ENCODE data around the gene KDSR.

KDSR gene

DNA sequence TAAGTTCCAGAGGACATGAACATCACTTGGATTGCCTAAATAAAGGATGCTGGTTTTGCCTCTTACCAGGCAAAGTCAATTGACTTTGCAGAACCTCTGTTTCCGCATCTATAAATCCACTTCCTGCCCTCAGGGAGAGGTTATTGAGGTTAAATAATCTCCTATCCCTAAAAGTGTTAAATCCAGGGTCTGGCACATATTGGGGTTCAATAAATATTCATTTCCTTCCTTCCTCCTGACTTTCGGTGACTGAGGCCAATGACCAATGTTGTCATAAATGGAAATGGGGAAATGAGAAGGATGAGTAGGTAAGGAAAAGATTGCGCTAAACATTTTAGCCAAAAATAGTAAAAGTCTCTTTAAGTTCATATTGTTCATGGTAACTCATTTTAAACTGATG is 63.5 kb downstream of the KDSR start:
- no peak for DNase-seq

DNA sequence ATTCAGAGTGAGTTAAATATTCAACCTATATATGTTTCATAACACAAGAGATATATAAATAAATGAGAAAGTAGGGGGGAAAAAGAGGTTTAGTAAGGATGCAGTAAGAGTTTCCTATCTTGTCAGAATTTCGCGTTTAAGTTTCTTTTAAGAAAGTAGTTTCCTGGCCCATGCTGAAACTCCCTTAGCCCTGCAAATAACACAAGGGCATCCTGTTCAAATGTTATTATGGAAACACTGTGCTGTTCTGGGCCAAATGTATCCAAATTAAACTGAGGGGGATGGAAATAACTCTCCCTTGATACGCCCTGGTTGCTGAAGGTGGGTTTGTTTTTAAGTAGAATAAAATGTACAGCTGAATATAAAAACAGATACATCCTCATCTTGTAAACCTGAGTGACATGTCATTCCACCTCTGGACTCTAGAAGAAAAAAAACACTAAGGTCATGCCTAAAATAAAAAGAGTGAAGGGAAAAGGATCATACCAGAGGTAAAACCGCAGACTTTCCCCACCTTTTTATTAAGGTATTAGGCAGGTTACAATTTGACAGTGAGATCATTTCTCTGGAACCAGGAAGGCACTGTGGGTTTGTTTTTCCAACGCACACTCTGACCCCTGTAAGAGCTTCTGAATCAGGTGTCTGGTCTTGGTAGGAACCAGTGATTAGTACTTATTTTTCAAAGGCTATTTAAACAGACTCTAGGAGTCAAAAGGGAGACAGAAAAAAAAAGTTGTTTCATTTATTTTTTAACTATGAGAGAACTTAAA is 64.2 kb downstream of the KDSR start:
- DNase-seq = no peak

DNA sequence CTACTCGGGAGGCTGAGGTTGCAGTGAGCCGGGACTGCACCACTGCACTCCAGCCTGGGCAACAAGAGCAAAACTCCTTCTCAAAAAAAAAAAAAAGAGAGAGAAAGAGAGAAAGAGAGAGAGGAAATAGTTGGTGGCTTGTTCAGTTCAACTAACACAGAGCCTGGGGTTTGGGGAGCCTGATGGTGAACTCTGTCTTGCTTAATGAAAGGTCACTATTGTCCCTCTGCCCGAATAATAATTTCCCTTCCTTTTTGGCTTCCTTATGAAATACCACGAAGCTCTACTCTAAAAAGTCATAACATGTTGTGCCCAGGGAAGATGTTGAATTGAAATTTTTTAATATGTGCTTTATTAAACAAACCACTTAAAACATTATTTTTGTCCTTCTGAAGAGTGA is 64.8 kb downstream of the KDSR start:
- no peak for DNase-seq

DNA sequence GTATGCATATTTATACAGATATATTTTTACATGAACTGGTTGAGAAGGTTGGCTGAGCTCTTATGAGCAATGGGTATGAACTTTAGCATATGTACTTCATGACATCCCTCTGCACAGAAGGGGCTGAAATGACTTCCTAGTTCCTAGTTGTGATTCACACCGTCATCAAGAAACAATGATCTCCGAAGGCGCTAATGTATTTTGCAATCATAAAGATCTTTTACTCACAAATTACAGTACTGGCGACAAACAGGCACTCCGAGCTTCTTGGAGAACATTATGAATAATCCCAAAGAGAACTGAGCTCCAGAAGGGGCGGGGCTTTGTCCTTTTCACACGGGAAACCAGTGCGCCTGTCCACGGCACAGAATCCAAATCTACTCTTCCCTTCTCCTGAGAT is 65.6 kb downstream of the KDSR start:
- DNase-seq = no peak

DNA sequence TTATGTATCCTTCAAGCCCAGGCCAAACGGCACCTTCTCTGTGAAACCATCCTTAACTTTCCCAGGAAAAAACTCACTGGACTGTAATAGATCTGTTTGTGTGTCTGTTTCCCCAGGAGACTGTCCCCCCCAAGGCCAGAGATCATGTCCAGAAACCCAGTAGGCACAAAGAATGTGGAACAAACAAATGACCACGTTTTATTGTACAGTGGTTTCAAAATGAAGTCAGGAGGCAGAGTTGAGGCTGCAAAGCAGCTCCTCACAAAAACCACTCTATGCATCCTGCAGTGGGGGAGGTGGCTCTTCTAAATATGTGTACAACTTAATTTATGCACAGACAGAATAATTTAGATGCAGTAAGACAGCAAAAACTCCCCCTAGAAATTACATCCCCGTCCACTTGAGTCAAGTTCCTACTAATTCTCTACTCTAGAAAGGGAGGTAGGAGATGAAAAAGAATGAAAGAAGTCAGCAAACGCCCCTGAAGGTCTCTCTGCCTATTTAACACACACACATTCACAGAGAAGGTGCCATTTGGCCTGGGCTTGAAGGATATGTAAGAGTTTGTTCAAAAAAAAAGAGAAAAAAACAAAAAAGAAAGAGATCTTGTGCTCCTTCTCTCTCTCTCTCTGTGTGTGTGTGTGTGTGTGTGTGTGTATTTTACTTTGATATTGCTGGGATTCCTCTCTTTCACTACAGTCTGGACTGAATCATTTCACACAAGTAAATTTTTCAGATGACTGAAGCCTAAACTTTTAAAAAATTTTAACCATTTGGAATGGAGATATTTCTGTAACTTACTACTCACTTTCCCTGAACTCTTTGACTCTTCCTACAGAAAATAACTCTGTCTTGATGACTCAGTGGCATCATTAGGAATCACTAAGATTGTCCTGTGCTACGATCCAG is 66.9 kb downstream of the KDSR start:
- DNase-seq = peak in 2 of 6 experiments; percentile 1 to 16

DNA sequence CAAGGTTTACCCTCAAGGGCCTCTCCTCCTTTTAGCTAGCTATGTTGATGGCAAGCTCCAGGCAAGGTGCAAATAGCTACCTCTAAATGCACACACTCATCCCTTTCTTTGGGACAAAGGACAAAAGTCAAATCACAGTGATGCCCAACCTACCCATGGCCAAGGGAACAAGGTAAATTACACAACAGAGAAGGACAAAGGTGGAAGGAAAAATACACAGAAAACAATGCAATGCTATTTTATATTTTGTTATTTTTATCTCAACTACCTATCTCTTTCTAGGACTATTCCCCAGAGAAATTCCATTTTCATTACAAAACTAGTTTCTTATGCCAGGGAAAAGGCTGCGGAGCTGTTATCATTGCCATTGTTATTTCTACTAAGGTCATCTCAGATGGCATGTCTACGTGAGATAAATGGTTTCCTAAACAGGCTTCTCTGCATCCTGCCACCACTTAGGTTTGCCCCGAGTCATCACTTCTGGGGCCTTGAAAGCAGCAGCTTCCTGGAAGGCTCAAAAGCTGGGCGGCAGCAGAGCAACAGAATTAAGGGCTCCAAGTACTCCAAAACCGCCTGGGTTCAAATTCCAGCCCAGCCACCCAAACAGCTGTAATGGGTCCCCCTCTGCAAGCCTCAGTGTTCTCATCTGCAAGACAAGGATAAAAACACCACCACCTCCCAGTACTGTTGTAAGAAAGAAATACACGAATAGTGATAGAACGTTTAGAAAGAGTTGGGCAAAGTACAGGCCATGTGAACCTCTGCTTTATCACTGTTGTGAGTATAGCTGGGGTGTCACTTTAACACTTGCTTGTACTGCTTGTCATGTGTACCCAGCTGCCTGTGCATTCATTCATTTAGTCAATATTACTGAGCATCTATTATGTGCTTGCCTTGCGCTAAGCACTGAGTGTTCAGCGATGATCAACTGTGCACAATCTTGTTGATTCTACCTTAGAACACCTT is 68.3 kb downstream of the KDSR start:
- DNase-seq = peak in 3 of 6 experiments; percentile 2 to 25 (median 7)

DNA sequence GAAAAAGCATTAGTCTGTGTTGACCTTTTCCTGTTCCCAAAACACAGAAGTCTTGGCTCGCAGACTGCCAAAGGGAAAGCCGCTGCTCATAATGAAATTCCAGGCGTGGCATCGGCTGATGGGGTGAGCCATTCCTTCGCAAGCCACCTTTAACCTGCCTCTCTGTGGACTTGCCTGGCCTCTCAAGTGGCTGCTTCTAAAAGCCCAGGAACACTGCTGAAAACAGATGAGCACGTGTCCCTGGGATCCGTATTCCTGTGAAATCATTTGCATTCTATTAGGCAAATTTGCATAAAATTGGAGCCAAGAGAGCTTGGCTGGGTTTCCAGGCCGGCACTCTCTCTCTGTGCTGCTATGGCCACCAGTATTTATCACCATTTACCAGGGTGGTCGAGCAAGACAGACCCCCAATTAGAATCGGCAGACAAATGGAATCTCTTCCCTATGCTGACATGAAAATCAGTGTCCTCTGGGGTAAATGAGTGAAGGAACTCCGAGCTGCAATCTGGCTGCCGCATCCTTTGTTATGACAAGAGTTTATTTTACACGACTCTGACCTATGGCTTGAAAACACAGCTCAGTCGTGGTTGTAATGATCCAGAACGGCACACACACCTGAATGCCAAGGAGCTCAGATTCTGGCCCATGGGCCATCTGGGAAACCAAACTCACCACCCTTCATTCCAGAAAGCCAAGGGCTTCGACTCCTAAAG is 69.2 kb downstream of the KDSR start:
- DNase-seq = no peak

DNA sequence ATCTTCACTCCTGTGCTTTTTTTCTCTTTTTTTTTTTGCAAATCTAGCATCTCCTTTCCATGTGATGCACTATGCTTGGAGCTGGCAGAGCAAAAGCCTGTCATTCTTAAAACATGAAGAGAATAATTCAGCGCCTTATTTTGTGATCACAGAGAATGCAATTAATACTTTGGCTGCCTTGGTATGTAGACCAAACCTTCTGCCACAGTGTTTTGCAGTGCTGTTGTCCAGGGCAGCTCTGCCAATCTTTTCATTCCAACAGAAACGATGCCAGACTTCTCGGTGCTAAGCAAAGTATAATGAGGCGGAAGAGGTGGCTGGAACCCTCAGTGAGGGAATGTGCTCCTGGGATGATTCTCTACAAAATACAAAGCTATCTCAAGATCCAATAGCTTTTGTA is 73.1 kb downstream of the KDSR start:
- DNase-seq = no peak

DNA sequence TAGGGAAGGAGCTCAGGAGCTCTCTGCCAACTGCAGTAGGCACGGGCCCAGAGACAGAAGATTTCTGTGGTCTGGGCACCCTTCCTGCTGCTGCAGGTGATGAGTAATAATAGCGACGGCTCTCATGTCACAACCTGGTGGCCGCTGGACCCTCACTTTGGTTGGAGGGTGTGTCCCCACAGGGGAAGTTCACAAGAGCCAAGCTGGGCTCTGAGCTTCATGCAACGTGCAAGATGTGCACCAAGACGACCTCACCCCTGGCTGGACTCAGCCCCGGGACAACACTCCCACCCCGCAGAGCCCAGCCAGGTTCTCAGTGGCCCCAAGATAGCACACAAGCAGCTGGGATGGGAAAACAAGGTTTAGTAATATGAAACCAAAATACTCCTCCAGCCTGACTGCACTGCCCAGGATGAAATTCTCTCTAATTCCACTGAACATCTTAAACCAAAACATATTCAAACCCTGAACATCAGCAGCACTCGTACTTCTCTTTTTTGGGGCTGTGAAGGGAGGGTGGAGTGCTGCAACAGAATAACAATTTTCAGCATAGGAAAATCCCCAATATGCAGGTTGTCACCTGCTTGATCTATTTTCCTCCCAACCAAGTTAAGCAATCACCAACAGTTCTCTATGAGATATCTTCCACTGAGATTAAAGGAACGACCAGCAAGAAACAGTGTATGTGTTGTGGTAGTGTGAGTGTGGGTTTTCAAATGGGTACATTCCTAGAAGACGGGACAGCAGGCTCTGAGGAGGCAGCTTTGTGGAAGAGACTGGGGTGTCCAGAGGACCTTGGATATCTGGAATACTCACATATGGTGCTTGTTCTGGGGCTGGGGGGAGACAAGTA is 73.9 kb downstream of the KDSR start:
- DNase-seq = no peak

DNA sequence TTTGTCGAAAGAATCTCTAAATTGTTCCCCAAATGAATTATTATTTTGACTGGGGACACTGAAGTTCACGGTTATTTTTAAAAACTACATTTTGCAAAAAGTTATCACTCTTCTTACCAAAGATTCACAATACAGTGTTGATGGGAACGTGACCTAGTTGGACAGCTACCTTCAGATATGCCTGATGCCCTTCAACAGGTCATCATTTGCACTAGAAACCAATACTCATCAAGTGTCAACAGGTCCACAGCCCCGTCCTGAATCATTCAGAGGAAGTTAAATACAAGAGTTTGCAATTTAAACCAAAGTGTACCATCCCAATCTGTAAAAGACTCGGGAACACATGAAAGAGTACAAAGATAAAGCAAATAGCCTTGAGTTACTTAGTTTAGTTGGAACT is 75.7 kb downstream of the KDSR start:
- peak in 2 of 6 experiments; percentile 32 to 38 for DNase-seq

DNA sequence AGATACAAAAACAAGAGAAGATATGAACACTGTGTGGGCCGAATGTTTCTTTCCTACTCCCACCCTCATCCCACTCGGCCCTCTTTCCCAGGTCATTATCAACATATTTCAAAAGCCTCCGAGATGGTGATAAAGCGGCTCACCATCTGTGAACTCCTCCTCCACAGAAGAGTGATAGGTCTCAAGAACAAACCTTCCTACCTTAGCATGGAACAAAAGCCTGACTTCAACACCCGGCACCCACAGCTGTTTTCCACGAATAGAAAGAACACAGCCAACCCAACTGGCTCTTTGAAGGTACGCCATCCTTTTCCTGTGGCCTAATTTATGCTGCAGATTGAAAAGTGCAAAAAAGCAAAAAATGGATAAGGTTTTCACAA is 76.2 kb downstream of the KDSR start:
- DNase-seq = peak in 5 of 6 experiments; percentile 13 to 68 (median 52)

DNA sequence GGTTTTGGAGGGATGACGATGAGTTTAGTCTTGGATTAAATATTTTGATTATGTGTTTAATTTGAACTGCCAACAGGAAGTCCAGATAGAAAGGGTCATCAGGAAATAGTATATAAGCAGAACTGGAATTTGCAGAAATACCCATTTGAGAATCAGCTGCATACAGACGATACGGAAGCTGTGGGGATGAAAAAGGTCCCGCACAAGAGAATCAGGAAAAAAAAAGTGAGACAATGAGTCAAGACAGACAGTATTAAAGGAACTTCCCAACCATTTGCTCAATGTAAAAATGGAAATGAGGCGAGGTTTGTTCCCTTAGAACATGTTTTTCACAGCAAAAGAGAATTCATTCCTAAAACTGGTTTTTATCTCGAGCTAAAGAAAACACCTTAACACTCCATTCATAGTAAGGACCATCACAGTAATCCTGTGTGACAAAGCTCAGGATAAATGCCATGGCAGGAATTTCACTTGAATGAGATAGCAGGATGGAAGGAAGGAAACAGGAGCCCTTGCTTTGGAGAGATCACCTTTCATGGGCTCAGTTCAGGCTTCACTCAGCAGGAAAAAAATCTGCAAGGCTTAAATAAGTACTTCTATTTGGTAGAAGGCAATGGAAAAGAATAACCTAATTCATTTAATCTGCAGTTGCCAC is 76.7 kb downstream of the KDSR start:
- DNase-seq = no peak

DNA sequence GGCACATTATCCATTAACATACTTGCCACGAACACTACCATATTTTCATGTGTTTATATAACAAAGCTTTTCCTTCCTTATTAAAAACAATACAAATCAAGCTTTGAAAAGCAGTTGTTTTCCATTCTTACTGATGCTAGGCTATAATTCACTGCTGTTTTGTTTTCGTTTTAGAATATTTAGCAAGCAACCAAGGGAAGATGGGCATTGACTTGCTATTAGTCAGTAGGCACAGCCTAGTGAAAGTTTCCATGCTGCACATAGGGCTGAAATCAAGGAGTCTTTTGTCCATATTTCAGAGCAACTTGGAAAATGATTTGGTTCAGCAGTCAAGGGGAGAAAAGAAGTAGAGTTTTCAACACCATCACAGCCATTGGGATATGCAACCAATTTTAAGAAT is 78.7 kb downstream of the KDSR start:
- no peak for DNase-seq

DNA sequence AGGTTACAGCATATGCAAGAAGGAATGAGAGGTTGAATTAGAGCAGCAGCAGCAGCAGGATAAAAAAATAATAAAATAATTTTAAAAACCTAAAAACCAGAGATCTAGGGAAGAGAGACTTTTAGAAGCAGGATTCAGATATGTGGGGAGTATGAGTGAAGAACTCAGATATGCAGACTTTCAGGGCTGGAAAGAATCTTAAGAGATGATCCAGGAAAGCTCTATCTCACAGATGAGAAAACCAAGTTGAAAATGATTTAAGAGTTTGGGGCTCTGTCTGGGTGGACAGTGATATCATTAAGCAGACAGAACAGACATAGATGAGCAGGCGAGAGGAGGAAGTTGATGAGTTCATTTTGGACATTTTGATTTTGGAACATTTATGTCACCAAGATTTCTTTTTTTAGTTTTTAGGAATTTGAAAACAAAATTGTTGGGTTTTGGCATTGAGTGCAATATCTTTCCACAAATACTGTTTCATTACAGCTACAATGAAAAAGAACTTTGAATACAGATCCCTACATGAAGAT is 79.2 kb downstream of the KDSR start:
- no peak for DNase-seq

DNA sequence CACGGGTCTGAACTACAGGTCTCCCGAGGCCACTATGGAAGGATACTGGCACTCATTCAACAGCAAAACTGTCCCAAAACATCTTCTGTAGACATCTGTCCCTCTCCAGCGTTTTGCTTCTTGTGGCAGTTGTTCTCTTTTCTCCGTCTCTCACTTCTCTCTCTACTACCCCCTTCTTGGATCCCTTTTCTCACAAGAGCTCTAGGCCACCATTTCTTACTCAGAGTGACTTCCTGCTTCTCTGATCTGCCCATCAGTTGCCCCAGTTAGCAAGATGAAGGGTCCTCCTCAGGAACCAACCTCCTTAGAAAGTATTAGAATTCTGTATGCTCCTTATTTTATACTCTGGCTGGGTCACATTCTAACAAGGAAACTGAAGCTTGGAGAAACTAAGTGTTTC is 80.1 kb downstream of the KDSR start:
- DNase-seq = no peak

DNA sequence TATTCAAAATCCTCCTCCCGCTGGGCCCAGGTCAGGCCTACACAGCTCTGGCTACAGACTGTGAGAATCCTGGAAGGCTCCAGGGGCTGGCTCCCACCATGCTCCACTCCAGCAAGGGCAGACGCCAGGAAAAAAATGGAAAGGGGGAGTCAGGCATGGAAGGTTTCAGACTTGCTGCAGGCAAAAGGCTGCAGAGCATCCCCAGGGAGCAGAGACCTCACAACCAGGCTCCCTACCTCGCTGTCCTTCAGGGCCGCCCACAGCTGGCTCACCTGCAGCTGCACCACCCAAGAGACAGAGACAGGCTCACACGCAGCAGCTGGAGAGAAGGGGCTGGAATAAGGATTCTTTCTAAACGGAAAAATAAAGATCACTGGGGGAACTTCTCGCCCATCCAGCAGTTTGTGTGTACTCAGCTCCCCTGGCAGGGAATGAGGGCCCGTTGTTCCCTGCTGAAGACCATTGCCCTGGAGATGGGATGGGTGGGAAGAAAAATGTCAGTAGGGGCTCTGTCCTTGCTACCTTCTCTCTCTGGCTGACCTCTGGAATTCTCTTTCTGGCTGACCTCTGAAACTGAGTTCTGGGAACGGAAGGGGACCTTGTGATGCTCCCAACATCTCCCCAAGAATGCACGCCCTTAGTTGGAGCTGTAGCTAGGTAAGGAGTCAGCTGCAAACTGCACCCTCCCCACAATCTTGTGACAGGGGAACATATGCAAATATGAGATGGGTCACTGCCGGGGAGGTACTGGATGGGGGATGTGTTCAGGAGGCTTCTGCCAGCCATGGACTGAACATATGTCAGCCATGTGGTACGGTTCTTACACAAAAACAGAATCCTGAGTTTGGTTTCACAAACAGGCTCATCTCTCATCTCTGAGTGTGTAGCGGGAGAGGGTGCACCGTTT is 81.9 kb downstream of the KDSR start:
- no peak for DNase-seq

DNA sequence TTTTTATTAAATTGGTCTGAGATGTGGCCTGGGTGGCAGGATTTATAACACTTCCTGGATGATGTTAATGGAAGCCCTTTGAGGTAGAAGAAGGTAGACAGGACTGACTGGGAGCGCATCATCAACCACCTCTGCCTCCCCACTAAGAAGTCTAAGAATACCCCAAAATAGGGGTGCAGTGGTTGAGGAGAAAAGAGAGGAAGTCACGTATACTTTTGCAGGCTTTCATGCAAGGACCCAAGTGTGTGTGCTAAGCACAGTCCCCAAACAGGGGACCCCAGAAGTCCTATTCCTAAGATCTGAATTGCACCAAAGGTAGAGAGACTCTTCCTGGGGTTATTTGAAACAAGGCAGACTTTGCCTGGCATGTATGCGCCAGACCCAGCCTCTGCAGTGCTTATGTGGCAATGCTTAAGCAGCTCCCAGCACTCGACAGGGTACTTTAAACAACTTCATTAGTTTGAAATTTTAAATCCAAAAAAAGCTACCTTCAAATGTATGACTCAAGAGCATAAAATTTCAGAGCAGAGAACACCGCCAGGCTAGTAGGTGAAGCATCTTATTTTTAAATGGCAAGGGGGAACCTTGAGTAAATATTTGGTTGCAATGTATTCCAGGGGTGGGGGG is 82.7 kb downstream of the KDSR start:
- no peak for DNase-seq

DNA sequence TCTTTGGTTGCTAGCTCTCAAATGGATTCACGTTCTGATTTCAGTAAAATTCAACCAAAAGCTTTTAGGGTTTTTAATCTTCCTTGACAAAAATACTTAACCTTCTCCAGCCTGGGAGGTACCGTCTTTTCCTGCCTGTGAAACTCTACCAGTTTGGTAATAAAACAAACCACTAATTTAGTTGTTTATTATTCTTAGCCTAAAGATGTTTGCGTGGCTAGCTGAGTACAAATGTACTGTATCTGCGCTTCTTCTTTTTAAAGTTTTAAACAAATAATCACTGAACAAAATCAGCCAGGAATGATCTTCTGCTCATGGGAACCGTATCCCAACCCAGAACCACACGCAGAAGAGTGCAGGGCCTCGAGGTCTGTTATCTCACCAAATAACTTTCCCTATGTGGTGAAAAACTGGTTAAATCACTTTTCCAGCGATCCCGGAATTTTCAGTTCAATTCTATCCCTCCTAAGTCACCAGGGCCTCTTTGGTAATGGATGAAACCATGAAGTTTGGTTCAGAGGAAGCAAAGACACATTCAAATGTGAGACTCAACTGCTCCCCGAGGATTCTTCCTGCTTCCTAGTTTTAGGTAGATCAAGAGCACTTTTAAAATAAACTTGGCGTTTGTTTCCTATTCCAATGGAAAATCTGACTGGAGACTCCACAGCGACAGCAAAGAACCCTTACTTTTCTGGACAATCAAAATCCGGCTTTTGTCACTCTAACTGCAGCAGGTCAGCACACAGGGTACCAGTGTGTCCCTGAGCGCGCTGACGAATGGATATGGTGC is 83.5 kb downstream of the KDSR start:
- DNase-seq = no peak

Data from stimulated activated naive CD4-positive, alpha-beta T cell (primary cell).